ENCODE results near the gene DISC1.
A peak's percentile ranks its signal among the peaks of the same experiment; 100 is the strongest.

Gene DISC1

DNA sequence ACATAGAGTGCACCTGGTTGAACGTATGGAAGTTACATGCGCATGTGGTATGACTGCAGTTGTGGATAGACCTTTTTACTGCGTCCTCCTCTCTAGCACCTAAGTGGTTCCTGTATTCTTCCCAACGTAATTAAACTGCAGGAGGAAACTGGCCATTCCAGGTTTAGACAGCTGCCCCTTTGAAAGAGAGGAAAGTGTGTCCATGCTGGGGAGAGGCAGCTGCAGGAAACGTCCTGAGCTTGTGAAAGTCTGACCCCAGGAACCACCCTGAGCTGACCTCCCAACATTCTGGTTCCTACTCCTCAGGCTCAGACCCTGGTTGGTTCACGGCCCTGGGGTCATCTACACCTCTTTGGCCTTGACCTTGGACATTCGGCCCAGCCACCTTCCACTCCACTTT lies 309.3 kb downstream of the DISC1 start:
- TF ChIP-seq ARNTL (CRISPR knock-in tag; IDR thresholded peaks at IDR 0.05; ENCODE audit: borderline replicate concordance, low read depth) (no peak), PPARA (CRISPR knock-in tag; IDR thresholded peaks at IDR 0.05; ENCODE audit: borderline replicate concordance) (no peak), CSDC2 (CRISPR knock-in tag; IDR thresholded peaks at IDR 0.05) (no peak), ESRRG (CRISPR knock-in tag; IDR thresholded peaks at IDR 0.05) (no peak), TOX (CRISPR knock-in tag; IDR thresholded peaks at IDR 0.05; ENCODE audit: borderline replicate concordance) (no peak), ZFP3 (CRISPR knock-in tag; IDR thresholded peaks at IDR 0.05) (no peak), BACH2 (CRISPR knock-in tag; IDR thresholded peaks at IDR 0.05; ENCODE audit: borderline replicate concordance) (no peak), OSR1 (CRISPR knock-in tag; IDR thresholded peaks at IDR 0.05) (no peak), ISL1 (CRISPR knock-in tag; IDR thresholded peaks at IDR 0.05) (no peak), RARB (CRISPR knock-in tag; IDR thresholded peaks at IDR 0.05) (no peak)
- TF ChIP-seq, protein P1, sequence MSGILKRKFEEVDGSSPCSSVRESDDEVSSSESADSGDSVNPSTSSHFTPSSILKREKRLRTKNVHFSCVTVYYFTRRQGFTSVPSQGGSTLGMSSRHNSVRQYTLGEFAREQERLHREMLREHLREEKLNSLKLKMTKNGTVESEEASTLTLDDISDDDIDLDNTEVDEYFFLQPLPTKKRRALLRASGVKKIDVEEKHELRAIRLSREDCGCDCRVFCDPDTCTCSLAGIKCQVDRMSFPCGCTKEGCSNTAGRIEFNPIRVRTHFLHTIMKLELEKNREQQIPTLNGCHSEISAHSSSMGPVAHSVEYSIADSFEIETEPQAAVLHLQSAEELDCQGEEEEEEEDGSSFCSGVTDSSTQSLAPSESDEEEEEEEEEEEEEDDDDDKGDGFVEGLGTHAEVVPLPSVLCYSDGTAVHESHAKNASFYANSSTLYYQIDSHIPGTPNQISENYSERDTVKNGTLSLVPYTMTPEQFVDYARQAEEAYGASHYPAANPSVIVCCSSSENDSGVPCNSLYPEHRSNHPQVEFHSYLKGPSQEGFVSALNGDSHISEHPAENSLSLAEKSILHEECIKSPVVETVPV (CRISPR knock-in tag; IDR thresholded peaks at IDR 0.05), result no peak
- TF ChIP-seq, protein P2, sequence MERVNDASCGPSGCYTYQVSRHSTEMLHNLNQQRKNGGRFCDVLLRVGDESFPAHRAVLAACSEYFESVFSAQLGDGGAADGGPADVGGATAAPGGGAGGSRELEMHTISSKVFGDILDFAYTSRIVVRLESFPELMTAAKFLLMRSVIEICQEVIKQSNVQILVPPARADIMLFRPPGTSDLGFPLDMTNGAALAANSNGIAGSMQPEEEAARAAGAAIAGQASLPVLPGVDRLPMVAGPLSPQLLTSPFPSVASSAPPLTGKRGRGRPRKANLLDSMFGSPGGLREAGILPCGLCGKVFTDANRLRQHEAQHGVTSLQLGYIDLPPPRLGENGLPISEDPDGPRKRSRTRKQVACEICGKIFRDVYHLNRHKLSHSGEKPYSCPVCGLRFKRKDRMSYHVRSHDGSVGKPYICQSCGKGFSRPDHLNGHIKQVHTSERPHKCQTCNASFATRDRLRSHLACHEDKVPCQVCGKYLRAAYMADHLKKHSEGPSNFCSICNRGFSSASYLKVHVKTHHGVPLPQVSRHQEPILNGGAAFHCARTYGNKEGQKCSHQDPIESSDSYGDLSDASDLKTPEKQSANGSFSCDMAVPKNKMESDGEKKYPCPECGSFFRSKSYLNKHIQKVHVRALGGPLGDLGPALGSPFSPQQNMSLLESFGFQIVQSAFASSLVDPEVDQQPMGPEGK (CRISPR knock-in tag; IDR thresholded peaks at IDR 0.05; ENCODE audit: borderline replicate concordance), result no peak
- TF ChIP-seq, protein P3, sequence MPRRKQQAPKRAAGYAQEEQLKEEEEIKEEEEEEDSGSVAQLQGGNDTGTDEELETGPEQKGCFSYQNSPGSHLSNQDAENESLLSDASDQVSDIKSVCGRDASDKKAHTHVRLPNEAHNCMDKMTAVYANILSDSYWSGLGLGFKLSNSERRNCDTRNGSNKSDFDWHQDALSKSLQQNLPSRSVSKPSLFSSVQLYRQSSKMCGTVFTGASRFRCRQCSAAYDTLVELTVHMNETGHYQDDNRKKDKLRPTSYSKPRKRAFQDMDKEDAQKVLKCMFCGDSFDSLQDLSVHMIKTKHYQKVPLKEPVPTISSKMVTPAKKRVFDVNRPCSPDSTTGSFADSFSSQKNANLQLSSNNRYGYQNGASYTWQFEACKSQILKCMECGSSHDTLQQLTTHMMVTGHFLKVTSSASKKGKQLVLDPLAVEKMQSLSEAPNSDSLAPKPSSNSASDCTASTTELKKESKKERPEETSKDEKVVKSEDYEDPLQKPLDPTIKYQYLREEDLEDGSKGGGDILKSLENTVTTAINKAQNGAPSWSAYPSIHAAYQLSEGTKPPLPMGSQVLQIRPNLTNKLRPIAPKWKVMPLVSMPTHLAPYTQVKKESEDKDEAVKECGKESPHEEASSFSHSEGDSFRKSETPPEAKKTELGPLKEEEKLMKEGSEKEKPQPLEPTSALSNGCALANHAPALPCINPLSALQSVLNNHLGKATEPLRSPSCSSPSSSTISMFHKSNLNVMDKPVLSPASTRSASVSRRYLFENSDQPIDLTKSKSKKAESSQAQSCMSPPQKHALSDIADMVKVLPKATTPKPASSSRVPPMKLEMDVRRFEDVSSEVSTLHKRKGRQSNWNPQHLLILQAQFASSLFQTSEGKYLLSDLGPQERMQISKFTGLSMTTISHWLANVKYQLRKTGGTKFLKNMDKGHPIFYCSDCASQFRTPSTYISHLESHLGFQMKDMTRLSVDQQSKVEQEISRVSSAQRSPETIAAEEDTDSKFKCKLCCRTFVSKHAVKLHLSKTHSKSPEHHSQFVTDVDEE (CRISPR knock-in tag; IDR thresholded peaks at IDR 0.05), result no peak
- no peak for ATAC-seq

DNA sequence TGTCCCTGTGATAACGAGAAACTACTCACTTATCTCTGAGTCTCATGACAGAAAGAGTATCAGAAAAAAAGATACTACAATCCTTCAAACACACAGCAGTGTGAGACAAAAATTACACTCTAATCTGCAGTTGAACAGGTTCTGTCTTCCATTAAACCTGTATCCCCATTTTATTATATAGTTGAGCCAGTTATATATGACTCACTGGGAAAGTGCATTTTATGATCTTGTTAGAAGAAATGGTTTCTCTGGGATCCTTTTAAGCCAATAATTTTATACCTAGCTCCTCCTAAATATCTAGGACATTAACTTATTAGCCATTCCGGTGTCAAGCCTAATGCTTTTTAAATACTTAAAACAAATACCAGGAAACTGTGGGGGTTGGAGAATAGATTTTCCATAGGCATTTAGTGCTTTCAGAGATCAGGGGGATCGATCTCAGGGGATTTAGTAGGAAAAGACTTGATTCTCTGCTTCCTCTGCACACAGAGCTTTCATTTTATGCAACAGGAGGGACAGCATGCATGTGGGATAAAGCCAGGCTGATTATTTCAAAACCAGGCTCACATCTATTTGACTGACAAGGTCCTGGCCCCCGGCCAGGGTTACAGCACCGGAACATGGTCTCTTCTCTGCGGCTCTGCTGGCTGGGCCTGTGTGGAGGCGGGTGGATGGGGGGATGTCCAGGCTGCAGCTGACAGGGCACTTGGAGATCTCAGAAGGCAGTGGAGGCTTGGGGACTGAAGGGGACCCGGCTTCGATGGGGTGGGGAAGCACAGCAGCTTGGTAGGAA lies 310.6 kb downstream of the DISC1 start:
- peak; percentile 82 for ATAC-seq
- no peak for TF ChIP-seq ARNTL (CRISPR knock-in tag; IDR thresholded peaks at IDR 0.05; ENCODE audit: borderline replicate concordance, low read depth)
- TF ChIP-seq, protein P4, sequence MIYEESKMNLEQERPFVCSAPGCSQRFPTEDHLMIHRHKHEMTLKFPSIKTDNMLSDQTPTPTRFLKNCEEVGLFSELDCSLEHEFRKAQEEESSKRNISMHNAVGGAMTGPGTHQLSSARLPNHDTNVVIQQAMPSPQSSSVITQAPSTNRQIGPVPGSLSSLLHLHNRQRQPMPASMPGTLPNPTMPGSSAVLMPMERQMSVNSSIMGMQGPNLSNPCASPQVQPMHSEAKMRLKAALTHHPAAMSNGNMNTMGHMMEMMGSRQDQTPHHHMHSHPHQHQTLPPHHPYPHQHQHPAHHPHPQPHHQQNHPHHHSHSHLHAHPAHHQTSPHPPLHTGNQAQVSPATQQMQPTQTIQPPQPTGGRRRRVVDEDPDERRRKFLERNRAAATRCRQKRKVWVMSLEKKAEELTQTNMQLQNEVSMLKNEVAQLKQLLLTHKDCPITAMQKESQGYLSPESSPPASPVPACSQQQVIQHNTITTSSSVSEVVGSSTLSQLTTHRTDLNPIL (CRISPR knock-in tag; IDR thresholded peaks at IDR 0.05; ENCODE audit: low read depth), result no peak
- no peak for TF ChIP-seq ZFP3 (CRISPR knock-in tag; IDR thresholded peaks at IDR 0.05)
- no peak for TF ChIP-seq ZNF70 (CRISPR knock-in tag; IDR thresholded peaks at IDR 0.05)
- TF ChIP-seq, protein P1 (CRISPR knock-in tag; IDR thresholded peaks at IDR 0.05), result no peak
- TF ChIP-seq, protein P3 (CRISPR knock-in tag; IDR thresholded peaks at IDR 0.05), result peak; percentile 17; the same call in 1 of the 2 replicates
- TF ChIP-seq ZC3H10 (CRISPR knock-in tag; IDR thresholded peaks at IDR 0.05), result peak; percentile 77; the same call in 1 of the 2 replicates
- peak; percentile 83 for TF ChIP-seq ISL1 (CRISPR knock-in tag; IDR thresholded peaks at IDR 0.05)
- TF ChIP-seq TOX (CRISPR knock-in tag; IDR thresholded peaks at IDR 0.05; ENCODE audit: borderline replicate concordance), result no peak
